ENCODE data around the gene SNRNP70. TPM values are rescaled to one million over a fixed set of nuclear protein-coding genes. Genes with fewer than 3 reads are reported as not detected.
A peak's percentile ranks its signal among the peaks of the same experiment; 100 is the strongest.

Gene SNRNP70
- total and polyA plus RNA-seq, 10 of the 15 experiments (the other 5 are each of a cell fraction or from before 2014, with no cell fraction given), result 2.7 to 453 (median 159) TPM

GRCh38 chr19:49104229-49104864, 19.1 kb downstream of the SNRNP70 start (continued):
- TF ChIP-seq FOXM1 (IDR thresholded peaks at IDR 0.05; ENCODE audit: low read depth, low read length) (no peak), ESRRA (IDR thresholded peaks at IDR 0.05; ENCODE audit: low read length) (no peak), SRF (IDR thresholded peaks at IDR 0.05; ENCODE audit: low read depth in 2 of 2, low read length in 2 of 2) (no peak), SPI1 (IDR thresholded peaks at IDR 0.05; ENCODE audit: borderline replicate concordance, insufficient read depth, low read depth, low read length) (no peak), ZNF592 (IDR thresholded peaks at IDR 0.05) (no peak)

GRCh38 chr19:49106648-49107135, 21.4 kb downstream of the SNRNP70 start:
- H3K4me3 ChIP-seq, result no peak overlapping the region
- WGBS (ENCODE audit: insufficient coverage, insufficient replicate concordance, low lambda C conversion rate, missing lambda C conversion rate), result 66% methylated on average over 12 of the region's 12 CpGs
- intact Hi-C loops (cut with micrococcal nuclease; ENCODE audit: unreplicated experiment), result no loop called here
- H3K9me3 ChIP-seq (replicated peaks; ENCODE audit: control insufficient read depth, insufficient read depth, low read length), result no peaks in the 10 kb centered on the region
- no peak overlapping the region for H3K27ac ChIP-seq (ENCODE audit: control insufficient read depth, insufficient read depth)
- FAIRE-seq, result peak; percentile 86
- H3K4me1 ChIP-seq (ENCODE audit: control insufficient read depth, insufficient read depth, low read length), result no peaks in the 10 kb centered on the region
- in situ Hi-C loops (cut with MboI), result no loop called here
- ChIA-PET SMC1A (ENCODE audit: uncharacterized antibody, unreplicated experiment) (interaction anchor here (0.5 to 1.6 kb wide), 4 partner anchors 9 to 134 kb away, joined by 3 to 6 read pairs (median 4); no protein-coding TSS in a partner anchor), POLR2A (no interaction called here), CTCF (interaction anchor here (0.7 to 2.5 kb wide), 19 partner anchors 8 to 264 kb away, joined by 3 to 31 read pairs (median 4); partner anchors contain the start of genes CGB7 and LIN7B), RAD21 (ENCODE audit: unreplicated experiment) (interaction anchor here (0.6 to 1.6 kb wide), 3 partner anchors 9 to 327 kb away, joined by 3 to 4 read pairs (median 3); no protein-coding TSS in a partner anchor)
- peak; percentile 83 for ATAC-seq
- H3K9ac ChIP-seq (ENCODE audit: control insufficient read depth, insufficient read depth, low read length), result no peak overlapping the region
- H2AFZ ChIP-seq (ENCODE audit: control insufficient read depth, low read depth, low read length), result no peak overlapping the region
- H3K36me3 ChIP-seq (ENCODE audit: control insufficient read depth in 2 of 2, insufficient read depth in 2 of 2, low read length in 1 of 2), result peaks cover 7 to 50% of the 10 kb centered on the region in 2 experiments
- H3K79me2 ChIP-seq (ENCODE audit: control insufficient read depth, insufficient read depth, low read length), result no peaks in the 10 kb centered on the region
- H3K27me3 ChIP-seq (replicated peaks in 1 of 2; ENCODE audit: control insufficient read depth in 2 of 2, insufficient read depth in 2 of 2, low read length in 1 of 2), result no peaks in the 10 kb centered on the region
- no peak overlapping the region for H3K4me2 ChIP-seq (ENCODE audit: control insufficient read depth, insufficient read depth)
- DNase-seq (ENCODE audit: low read depth, low spot score), result no peak
- no peaks in the 10 kb centered on the region for H4K20me1 ChIP-seq (ENCODE audit: control insufficient read depth, insufficient read depth)
- no TSS peak for BruUV-seq (replicated peaks)
- TF ChIP-seq TAF1 (IDR thresholded peaks at IDR 0.05; ENCODE audit: borderline replicate concordance, low read depth, low read length), result no peak
- peak; percentile 67 to 88 (median 83) for TF ChIP-seq CTCF (IDR thresholded peaks at IDR 0.05 in 2 of 3, conservative IDR thresholded peaks at IDR 0.05 in 1 of 3; ENCODE audit: control insufficient read depth in 2 of 3, extremely low read depth in 1 of 3, insufficient read depth in 1 of 3, low read depth in 3 of 3, low read length in 3 of 3)
- peak; percentile 58 for TF ChIP-seq POLR2A (IDR thresholded peaks at IDR 0.05; ENCODE audit: low read depth, low read length)
- 0 out of 2 replicates have a peak, but pooled peaks have one; percentile 19 for TF ChIP-seq RAD21 (IDR thresholded peaks at IDR 0.05; ENCODE audit: insufficient read depth, low read depth, low read length)
- TF ChIP-seq HDGF (IDR thresholded peaks at IDR 0.05), result 0 out of 2 replicates have a peak, but pooled peaks have one; percentile 16
- TF ChIP-seq HCFC1 (IDR thresholded peaks at IDR 0.05; ENCODE audit: low read length), result no peak
- TF ChIP-seq, protein P1, sequence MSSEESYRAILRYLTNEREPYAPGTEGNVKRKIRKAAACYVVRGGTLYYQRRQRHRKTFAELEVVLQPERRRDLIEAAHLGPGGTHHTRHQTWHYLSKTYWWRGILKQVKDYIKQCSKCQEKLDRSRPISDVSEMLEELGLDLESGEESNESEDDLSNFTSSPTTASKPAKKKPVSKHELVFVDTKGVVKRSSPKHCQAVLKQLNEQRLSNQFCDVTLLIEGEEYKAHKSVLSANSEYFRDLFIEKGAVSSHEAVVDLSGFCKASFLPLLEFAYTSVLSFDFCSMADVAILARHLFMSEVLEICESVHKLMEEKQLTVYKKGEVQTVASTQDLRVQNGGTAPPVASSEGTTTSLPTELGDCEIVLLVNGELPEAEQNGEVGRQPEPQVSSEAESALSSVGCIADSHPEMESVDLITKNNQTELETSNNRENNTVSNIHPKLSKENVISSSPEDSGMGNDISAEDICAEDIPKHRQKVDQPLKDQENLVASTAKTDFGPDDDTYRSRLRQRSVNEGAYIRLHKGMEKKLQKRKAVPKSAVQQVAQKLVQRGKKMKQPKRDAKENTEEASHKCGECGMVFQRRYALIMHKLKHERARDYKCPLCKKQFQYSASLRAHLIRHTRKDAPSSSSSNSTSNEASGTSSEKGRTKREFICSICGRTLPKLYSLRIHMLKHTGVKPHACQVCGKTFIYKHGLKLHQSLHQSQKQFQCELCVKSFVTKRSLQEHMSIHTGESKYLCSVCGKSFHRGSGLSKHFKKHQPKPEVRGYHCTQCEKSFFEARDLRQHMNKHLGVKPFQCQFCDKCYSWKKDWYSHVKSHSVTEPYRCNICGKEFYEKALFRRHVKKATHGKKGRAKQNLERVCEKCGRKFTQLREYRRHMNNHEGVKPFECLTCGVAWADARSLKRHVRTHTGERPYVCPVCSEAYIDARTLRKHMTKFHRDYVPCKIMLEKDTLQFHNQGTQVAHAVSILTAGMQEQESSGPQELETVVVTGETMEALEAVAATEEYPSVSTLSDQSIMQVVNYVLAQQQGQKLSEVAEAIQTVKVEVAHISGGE (CRISPR knock-in tag; IDR thresholded peaks at IDR 0.05), result no peak

Data from GM12878 (cell line).